ENCODE measurements around the gene HOXC9. TPM values are rescaled to one million over a fixed set of nuclear protein-coding genes. Genes with fewer than 3 reads are reported as not detected.

HOXC9 gene
- total RNA-seq, 2 donors from 2014 or later: not detected

- H3K27ac Mint-ChIP-seq: no peak overlapping the region
- H3K27me3 Mint-ChIP-seq: peaks cover 84% of the 10 kb centered on the region
- peaks cover 17% of the 10 kb centered on the region for H3K4me1 Mint-ChIP-seq
- peak; percentile 18 for ATAC-seq (replicated peaks)
- peaks cover 23% of the 10 kb centered on the region for H3K36me3 Mint-ChIP-seq (ENCODE audit: low read depth)
- peak overlapping the region; percentile 39 for H3K4me3 Mint-ChIP-seq
- H3K9me3 Mint-ChIP-seq: no peaks in the 10 kb centered on the region
Measured at GRCh38 chr12:53985994-53986685, 13.8 kb upstream of the HOXC9 start.

GRCh38 chr12:53986686-53987483, 13.1 kb upstream of the HOXC9 start:
- H3K4me3 Mint-ChIP-seq: no peak overlapping the region
- ATAC-seq (replicated peaks): no peak
- peaks cover 17% of the 10 kb centered on the region for H3K4me1 Mint-ChIP-seq
- peaks cover 80% of the 10 kb centered on the region for H3K27me3 Mint-ChIP-seq
- H3K36me3 Mint-ChIP-seq (ENCODE audit: low read depth): peaks cover 23% of the 10 kb centered on the region
- H3K27ac Mint-ChIP-seq: no peak overlapping the region
- no peaks in the 10 kb centered on the region for H3K9me3 Mint-ChIP-seq

- no peak for ATAC-seq (replicated peaks)
- Mint-ChIP-seq H3K9me3 (no peaks in the 10 kb centered on the region), H3K36me3 (ENCODE audit: low read depth) (peaks cover 23% of the 10 kb centered on the region), H3K27ac (no peak overlapping the region), H3K27me3 (peaks cover 79% of the 10 kb centered on the region), H3K4me1 (peaks cover 17% of the 10 kb centered on the region), H3K4me3 (no peak overlapping the region)
Measured at GRCh38 chr12:53987787-53988230, 12.2 kb upstream of the HOXC9 start.

GRCh38 chr12:53988541-53989226, 11.3 kb upstream of the HOXC9 start:
- peaks cover 79% of the 10 kb centered on the region for H3K27me3 Mint-ChIP-seq
- H3K36me3 Mint-ChIP-seq (ENCODE audit: low read depth): peaks cover 23% of the 10 kb centered on the region
- no peak for ATAC-seq (replicated peaks)
- no peaks in the 10 kb centered on the region for H3K9me3 Mint-ChIP-seq
- H3K27ac Mint-ChIP-seq: no peak overlapping the region
- H3K4me3 Mint-ChIP-seq: no peak overlapping the region
- peaks cover 17% of the 10 kb centered on the region for H3K4me1 Mint-ChIP-seq

GRCh38 chr12:53989227-53990113, 10.5 kb upstream of the HOXC9 start:
- no peak for ATAC-seq (replicated peaks)
- H3K4me1 Mint-ChIP-seq: peaks cover 17% of the 10 kb centered on the region
- H3K4me3 Mint-ChIP-seq: peak overlapping the region; percentile 21
- peaks cover 28% of the 10 kb centered on the region for H3K36me3 Mint-ChIP-seq (ENCODE audit: low read depth)
- H3K27me3 Mint-ChIP-seq: peaks cover 81% of the 10 kb centered on the region
- no peaks in the 10 kb centered on the region for H3K9me3 Mint-ChIP-seq
- H3K27ac Mint-ChIP-seq: no peak overlapping the region

- H3K27ac Mint-ChIP-seq: no peak overlapping the region
- H3K4me1 Mint-ChIP-seq: peaks cover 20% of the 10 kb centered on the region
- peaks cover 82% of the 10 kb centered on the region for H3K27me3 Mint-ChIP-seq
- ATAC-seq (replicated peaks): no peak
- H3K9me3 Mint-ChIP-seq: no peaks in the 10 kb centered on the region
- H3K4me3 Mint-ChIP-seq: no peak overlapping the region
- peaks cover 18% of the 10 kb centered on the region for H3K36me3 Mint-ChIP-seq (ENCODE audit: low read depth)
Measured at GRCh38 chr12:53990311-53991076, 9.5 kb upstream of the HOXC9 start.

- no peak for ATAC-seq (replicated peaks)
Measured at GRCh38 chr12:53991077-53991460, 8.9 kb upstream of the HOXC9 start.

GRCh38 chr12:53992377-53992889, 7.5 kb upstream of the HOXC9 start:
- Mint-ChIP-seq H3K4me1 (peaks cover 22% of the 10 kb centered on the region), H3K27me3 (peaks cover 82% of the 10 kb centered on the region), H3K9me3 (no peaks in the 10 kb centered on the region), H3K27ac (no peak overlapping the region), H3K4me3 (no peak overlapping the region), H3K36me3 (ENCODE audit: low read depth) (peaks cover 15% of the 10 kb centered on the region)
- ATAC-seq (replicated peaks): no peak

More at GRCh38 chr12:53991077-53991460, 8.9 kb upstream of the HOXC9 start:
- Mint-ChIP-seq H3K36me3 (ENCODE audit: low read depth) (peaks cover 15% of the 10 kb centered on the region), H3K4me3 (no peak overlapping the region), H3K4me1 (peaks cover 20% of the 10 kb centered on the region), H3K9me3 (no peaks in the 10 kb centered on the region), H3K27me3 (peaks cover 86% of the 10 kb centered on the region), H3K27ac (no peak overlapping the region)

- Mint-ChIP-seq H3K27ac (no peak overlapping the region), H3K4me3 (peak overlapping the region; percentile 52), H3K4me1 (peaks cover 25% of the 10 kb centered on the region), H3K27me3 (peaks cover 83% of the 10 kb centered on the region), H3K36me3 (ENCODE audit: low read depth) (peaks cover 15% of the 10 kb centered on the region), H3K9me3 (no peaks in the 10 kb centered on the region)
- ATAC-seq (replicated peaks): no peak
Measured at GRCh38 chr12:53993162-53994008, 6.6 kb upstream of the HOXC9 start.

- H3K27me3 Mint-ChIP-seq: peaks cover 83% of the 10 kb centered on the region
- peak overlapping the region; percentile 52 for H3K4me3 Mint-ChIP-seq
- no peaks in the 10 kb centered on the region for H3K9me3 Mint-ChIP-seq
- ATAC-seq (replicated peaks): no peak
- peaks cover 15% of the 10 kb centered on the region for H3K36me3 Mint-ChIP-seq (ENCODE audit: low read depth)
- peaks cover 23% of the 10 kb centered on the region for H3K4me1 Mint-ChIP-seq
- no peak overlapping the region for H3K27ac Mint-ChIP-seq
Measured at GRCh38 chr12:53994009-53994263, 6.0 kb upstream of the HOXC9 start.

GRCh38 chr12:53994264-53995001, 5.5 kb upstream of the HOXC9 start:
- H3K9me3 Mint-ChIP-seq: no peaks in the 10 kb centered on the region
- no peak overlapping the region for H3K27ac Mint-ChIP-seq
- no peak for ATAC-seq (replicated peaks)
- H3K36me3 Mint-ChIP-seq (ENCODE audit: low read depth): peaks cover 15% of the 10 kb centered on the region
- peaks cover 81% of the 10 kb centered on the region for H3K27me3 Mint-ChIP-seq
- peaks cover 18% of the 10 kb centered on the region for H3K4me1 Mint-ChIP-seq
- H3K4me3 Mint-ChIP-seq: peak overlapping the region; percentile 80

- Mint-ChIP-seq H3K9me3 (no peaks in the 10 kb centered on the region), H3K36me3 (ENCODE audit: low read depth) (peaks cover 15% of the 10 kb centered on the region), H3K27me3 (peaks cover 80% of the 10 kb centered on the region), H3K4me1 (peaks cover 15% of the 10 kb centered on the region), H3K4me3 (peak overlapping the region; percentile 80), H3K27ac (no peak overlapping the region)
- peak; percentile 29 for ATAC-seq (replicated peaks)
Measured at GRCh38 chr12:53995002-53995377, 5.0 kb upstream of the HOXC9 start.

All from activated T-helper 17 cell treated with anti-CD3 and anti-CD28 coated beads, Interleukin-2, amount 50 U/mL, for 72 hours (primary cell).